ENCODE measurements around the gene MAP7D2. TPM values are rescaled to one million over a fixed set of nuclear protein-coding genes. Genes with fewer than 3 reads are reported as not detected.

The MAP7D2 gene
- total RNA-seq, 1 experiment from 2014 or later: 7.6 TPM

DNA sequence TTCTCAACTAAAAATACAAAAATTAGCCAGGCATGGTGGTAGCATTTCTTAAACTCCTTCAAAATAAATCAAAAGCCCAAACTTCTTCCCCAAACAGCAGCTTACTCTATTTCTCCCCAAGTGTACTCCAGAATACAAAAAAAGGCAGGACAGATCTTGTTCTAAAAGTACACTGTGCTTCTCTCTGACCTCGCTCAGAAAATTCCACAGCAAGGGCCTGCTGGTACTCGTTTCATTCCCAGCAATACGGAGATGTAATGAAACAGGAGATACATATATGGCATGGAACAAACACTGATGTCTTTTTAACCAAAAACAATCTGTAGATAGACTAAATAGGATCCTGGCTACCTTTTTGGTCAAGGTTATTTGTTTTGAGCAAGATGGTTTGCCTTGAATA is 25.2 kb downstream of the MAP7D2 start:
- H3K36me3 ChIP-seq (ENCODE audit: control insufficient read depth, insufficient read depth, low read length): no peaks in the 10 kb centered on the region
- ChIA-PET POLR2A (interaction anchor here (0.6 kb wide), 1 partner anchor 455 kb away, joined by 5 read pairs; no protein-coding TSS in a partner anchor), CTCF (no interaction called here)
- ATAC-seq (no peak), DNase-seq (ENCODE audit: low read depth, low spot score) (no peak)
- in situ Hi-C loops (cut with HindIII; ENCODE audit: low pct_unique_long_range_greater_than_20kb, low sequenced_read_pairs) (no loop called here), intact Hi-C loops (cut with micrococcal nuclease; ENCODE audit: unreplicated experiment) (no loop called here)
- H3K4me1 ChIP-seq (ENCODE audit: control insufficient read depth, insufficient read depth, low read length): no peaks in the 10 kb centered on the region
- no peak for TF ChIP-seq SIN3A (IDR thresholded peaks at IDR 0.05; ENCODE audit: borderline replicate concordance, insufficient read depth, low read depth, low read length)
- TF ChIP-seq TCF7L2 (IDR thresholded peaks at IDR 0.05; ENCODE audit: low read depth, low read length): no peak
- TF ChIP-seq, protein P1, sequence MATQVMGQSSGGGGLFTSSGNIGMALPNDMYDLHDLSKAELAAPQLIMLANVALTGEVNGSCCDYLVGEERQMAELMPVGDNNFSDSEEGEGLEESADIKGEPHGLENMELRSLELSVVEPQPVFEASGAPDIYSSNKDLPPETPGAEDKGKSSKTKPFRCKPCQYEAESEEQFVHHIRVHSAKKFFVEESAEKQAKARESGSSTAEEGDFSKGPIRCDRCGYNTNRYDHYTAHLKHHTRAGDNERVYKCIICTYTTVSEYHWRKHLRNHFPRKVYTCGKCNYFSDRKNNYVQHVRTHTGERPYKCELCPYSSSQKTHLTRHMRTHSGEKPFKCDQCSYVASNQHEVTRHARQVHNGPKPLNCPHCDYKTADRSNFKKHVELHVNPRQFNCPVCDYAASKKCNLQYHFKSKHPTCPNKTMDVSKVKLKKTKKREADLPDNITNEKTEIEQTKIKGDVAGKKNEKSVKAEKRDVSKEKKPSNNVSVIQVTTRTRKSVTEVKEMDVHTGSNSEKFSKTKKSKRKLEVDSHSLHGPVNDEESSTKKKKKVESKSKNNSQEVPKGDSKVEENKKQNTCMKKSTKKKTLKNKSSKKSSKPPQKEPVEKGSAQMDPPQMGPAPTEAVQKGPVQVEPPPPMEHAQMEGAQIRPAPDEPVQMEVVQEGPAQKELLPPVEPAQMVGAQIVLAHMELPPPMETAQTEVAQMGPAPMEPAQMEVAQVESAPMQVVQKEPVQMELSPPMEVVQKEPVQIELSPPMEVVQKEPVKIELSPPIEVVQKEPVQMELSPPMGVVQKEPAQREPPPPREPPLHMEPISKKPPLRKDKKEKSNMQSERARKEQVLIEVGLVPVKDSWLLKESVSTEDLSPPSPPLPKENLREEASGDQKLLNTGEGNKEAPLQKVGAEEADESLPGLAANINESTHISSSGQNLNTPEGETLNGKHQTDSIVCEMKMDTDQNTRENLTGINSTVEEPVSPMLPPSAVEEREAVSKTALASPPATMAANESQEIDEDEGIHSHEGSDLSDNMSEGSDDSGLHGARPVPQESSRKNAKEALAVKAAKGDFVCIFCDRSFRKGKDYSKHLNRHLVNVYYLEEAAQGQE (IDR thresholded peaks at IDR 0.05; ENCODE audit: insufficient read depth in 1 of 2, low read depth in 2 of 2, low read length in 1 of 2): no peak
- no peak for TF ChIP-seq POLR2AphosphoS5 (IDR thresholded peaks at IDR 0.05; ENCODE audit: low read depth, low read length)
- TF ChIP-seq, protein P2, sequence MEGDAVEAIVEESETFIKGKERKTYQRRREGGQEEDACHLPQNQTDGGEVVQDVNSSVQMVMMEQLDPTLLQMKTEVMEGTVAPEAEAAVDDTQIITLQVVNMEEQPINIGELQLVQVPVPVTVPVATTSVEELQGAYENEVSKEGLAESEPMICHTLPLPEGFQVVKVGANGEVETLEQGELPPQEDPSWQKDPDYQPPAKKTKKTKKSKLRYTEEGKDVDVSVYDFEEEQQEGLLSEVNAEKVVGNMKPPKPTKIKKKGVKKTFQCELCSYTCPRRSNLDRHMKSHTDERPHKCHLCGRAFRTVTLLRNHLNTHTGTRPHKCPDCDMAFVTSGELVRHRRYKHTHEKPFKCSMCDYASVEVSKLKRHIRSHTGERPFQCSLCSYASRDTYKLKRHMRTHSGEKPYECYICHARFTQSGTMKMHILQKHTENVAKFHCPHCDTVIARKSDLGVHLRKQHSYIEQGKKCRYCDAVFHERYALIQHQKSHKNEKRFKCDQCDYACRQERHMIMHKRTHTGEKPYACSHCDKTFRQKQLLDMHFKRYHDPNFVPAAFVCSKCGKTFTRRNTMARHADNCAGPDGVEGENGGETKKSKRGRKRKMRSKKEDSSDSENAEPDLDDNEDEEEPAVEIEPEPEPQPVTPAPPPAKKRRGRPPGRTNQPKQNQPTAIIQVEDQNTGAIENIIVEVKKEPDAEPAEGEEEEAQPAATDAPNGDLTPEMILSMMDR (IDR thresholded peaks at IDR 0.05): no peak
- no peaks in the 10 kb centered on the region for H3K27me3 ChIP-seq (ENCODE audit: control insufficient read depth, insufficient read depth, low read length)
- no TSS peak for BruUV-seq (replicated peaks)
- no peak overlapping the region for H3K4me3 ChIP-seq (ENCODE audit: low read depth in 2 of 2, low read length in 2 of 2)
- H3K9me3 ChIP-seq (ENCODE audit: control insufficient read depth, insufficient read depth, low read depth, low read length): no peaks in the 10 kb centered on the region
- H3K27ac ChIP-seq (ENCODE audit: low read length): no peak overlapping the region

- Histone ChIP-seq H3K9me3 (ENCODE audit: control insufficient read depth, insufficient read depth, low read depth, low read length) (no peaks in the 10 kb centered on the region), H3K36me3 (ENCODE audit: control insufficient read depth, insufficient read depth, low read length) (no peaks in the 10 kb centered on the region), H3K4me3 (ENCODE audit: low read depth in 2 of 2, low read length in 2 of 2) (no peak overlapping the region), H3K4me1 (ENCODE audit: control insufficient read depth, insufficient read depth, low read length) (no peaks in the 10 kb centered on the region), H3K27ac (ENCODE audit: low read length) (no peak overlapping the region), H3K27me3 (ENCODE audit: control insufficient read depth, insufficient read depth, low read length) (no peaks in the 10 kb centered on the region)
- no TSS peak for BruUV-seq (replicated peaks)
- TF ChIP-seq POLR2AphosphoS5 (IDR thresholded peaks at IDR 0.05; ENCODE audit: low read depth, low read length) (no peak), TCF7L2 (IDR thresholded peaks at IDR 0.05; ENCODE audit: low read depth, low read length) (no peak), SIN3A (IDR thresholded peaks at IDR 0.05; ENCODE audit: borderline replicate concordance, insufficient read depth, low read depth, low read length) (no peak)
- TF ChIP-seq, protein P1 (IDR thresholded peaks at IDR 0.05; ENCODE audit: insufficient read depth in 1 of 2, low read depth in 2 of 2, low read length in 1 of 2): no peak
- TF ChIP-seq, protein P2 (IDR thresholded peaks at IDR 0.05): no peak
- ATAC-seq (no peak), DNase-seq (ENCODE audit: low read depth, low spot score) (no peak)
- POLR2A ChIA-PET: no interaction called here
- in situ Hi-C loops (cut with HindIII; ENCODE audit: low pct_unique_long_range_greater_than_20kb, low sequenced_read_pairs): no loop called here
- intact Hi-C loops (cut with micrococcal nuclease; ENCODE audit: unreplicated experiment): no loop called here
- CTCF ChIA-PET: no interaction called here
Observed at GRCh38 chrX:20089845-20090244, 26.9 kb downstream of the MAP7D2 start.

All from Panc1 (cell line).